ENCODE results near the gene HOOK1. TPM values are rescaled to one million over a fixed set of nuclear protein-coding genes. Genes with fewer than 3 reads are reported as not detected.

Gene HOOK1
- total and polyA plus RNA-seq, 12 donors: 3.3 to 23.9 (median 8.4) TPM

- no peaks in the 10 kb centered on the region for H3K36me3 ChIP-seq (replicated peaks in 1 of 2)
- H3K4me1 ChIP-seq (replicated peaks in 1 of 2): peaks cover 21 to 37% of the 10 kb centered on the region in 2 donors
- DNase-seq: no peak
- peak overlapping the region in 1 of 4 donors; percentile 61 for H3K4me3 ChIP-seq
- no peaks in the 10 kb centered on the region for H3K9me3 ChIP-seq (replicated peaks in 1 of 3)
- no peaks in the 10 kb centered on the region for H3K27me3 ChIP-seq
- 78 to 81% (median 80%) methylated on average over 3 of the region's 3 CpGs for WGBS, 4 donors
- intact Hi-C loops (cut with DNase I): no loop called here
- TF ChIP-seq POLR2A (IDR thresholded peaks at IDR 0.05): no peak
- TF ChIP-seq CTCF (IDR thresholded peaks at IDR 0.05): no peak
- H3K27ac ChIP-seq: no peak overlapping the region
Observed at GRCh38 chr1:59815892-59816291, 1.1 kb downstream of the HOOK1 start.

GRCh38 chr1:59816318-59816878, 1.6 kb downstream of the HOOK1 start:
- TF ChIP-seq CTCF (IDR thresholded peaks at IDR 0.05): no peak
- TF ChIP-seq POLR2A (IDR thresholded peaks at IDR 0.05): no peak
- Histone ChIP-seq H3K27me3 (no peaks in the 10 kb centered on the region), H3K9me3 (replicated peaks in 1 of 3) (no peaks in the 10 kb centered on the region), H3K4me3 (no peak overlapping the region), H3K4me1 (replicated peaks in 1 of 2) (peaks cover 21 to 37% of the 10 kb centered on the region in 2 donors), H3K36me3 (replicated peaks in 1 of 2) (no peaks in the 10 kb centered on the region), H3K27ac (no peak overlapping the region)
- intact Hi-C loops (cut with DNase I): no loop called here
- DNase-seq: no peak
- WGBS, 4 donors: 63 to 70% (median 67%) methylated on average over 5 of the region's 5 CpGs

DNA sequence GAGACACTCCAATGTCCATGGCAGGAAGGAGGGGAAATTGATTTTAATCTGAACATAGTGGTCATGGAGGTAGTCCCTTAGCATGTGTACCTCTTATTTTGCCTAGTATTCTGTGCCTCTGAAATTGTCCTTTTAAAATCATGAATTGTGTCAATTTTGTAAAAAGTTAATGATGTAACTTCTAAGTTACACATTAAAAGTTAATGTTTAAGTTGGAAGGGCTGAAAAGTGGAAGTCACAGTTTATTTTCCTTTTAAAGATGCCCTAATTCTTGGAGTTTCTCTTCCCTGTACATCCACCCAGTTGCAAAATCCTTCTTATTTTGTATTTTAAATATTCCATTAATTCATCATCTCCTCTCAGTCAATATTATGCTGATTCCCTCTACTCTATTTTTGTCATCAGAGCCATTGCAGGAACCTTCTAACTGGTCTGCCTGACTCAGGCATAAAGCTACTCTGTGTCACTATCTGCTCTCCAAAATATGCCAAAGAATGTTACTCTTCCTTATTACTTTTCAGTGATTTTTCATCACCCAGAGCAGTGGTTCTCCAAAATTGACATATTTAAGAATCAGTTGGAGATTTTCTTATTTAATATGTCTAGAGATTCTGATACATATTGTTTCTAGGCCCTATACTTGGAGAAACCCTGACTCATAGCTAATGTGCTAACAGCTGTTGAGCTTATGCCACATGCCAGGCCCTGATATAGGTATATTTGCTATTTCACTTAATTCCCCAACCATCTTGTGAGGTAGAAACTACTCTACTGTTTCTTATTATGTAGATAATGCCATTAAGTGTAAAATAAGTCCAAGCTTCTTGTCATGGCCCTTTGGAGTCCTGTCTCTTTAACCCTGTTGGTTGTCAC, 5.1 kb downstream of the HOOK1 start:
- no peaks in the 10 kb centered on the region for H3K27me3 ChIP-seq
- TF ChIP-seq CTCF (IDR thresholded peaks at IDR 0.05) (no peak), POLR2A (IDR thresholded peaks at IDR 0.05) (no peak)
- no peaks in the 10 kb centered on the region for H3K9me3 ChIP-seq (replicated peaks in 1 of 3)
- DNase-seq: no peak
- intact Hi-C loops (cut with DNase I): no loop called here
- H3K27ac ChIP-seq: no peak overlapping the region
- no peaks in the 10 kb centered on the region for H3K36me3 ChIP-seq (replicated peaks in 1 of 2)
- H3K4me3 ChIP-seq: no peak overlapping the region
- H3K4me1 ChIP-seq (replicated peaks in 1 of 2): peaks cover 16 to 30% of the 10 kb centered on the region in 2 donors

DNA sequence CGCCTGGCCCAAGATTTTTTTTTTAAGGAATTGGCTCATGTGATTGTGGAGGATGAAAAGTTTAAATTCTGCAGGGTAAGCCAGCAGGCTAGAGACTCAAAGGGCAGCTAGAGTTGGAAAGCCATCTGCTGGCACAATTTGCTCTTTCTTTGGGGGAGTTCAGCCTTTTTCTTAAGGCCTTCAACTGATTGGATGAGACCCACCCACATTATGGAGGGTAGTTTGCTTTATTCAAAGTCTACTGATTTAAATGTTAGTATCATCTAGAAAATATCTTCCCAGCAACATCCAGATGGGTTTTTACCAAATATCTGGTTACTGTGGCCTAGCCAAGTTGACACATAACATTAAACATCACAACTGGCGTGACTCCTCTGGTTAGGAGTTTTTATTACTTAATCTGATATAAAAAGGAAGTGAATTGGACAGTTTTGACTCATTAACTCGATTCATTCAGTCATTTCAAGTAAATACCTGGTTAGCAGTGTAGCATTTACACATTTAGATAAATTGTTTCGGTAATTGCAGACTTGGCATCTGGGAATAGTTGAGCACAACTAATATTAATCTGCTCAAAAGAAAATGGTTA, 12.4 kb downstream of the HOOK1 start:
- H3K27me3 ChIP-seq: no peaks in the 10 kb centered on the region
- WGBS, 4 donors: 85 to 89% (median 88%) methylated on average over 4 of the region's 4 CpGs
- no peaks in the 10 kb centered on the region for H3K9me3 ChIP-seq (replicated peaks in 1 of 3)
- intact Hi-C loops (cut with DNase I): no loop called here
- no peaks in the 10 kb centered on the region for H3K36me3 ChIP-seq (replicated peaks in 1 of 2)
- no peak for DNase-seq
- no peak overlapping the region for H3K4me3 ChIP-seq
- no peak for TF ChIP-seq CTCF (IDR thresholded peaks at IDR 0.05)
- no peak for TF ChIP-seq POLR2A (IDR thresholded peaks at IDR 0.05)
- H3K27ac ChIP-seq: no peak overlapping the region
- no peaks in the 10 kb centered on the region for H3K4me1 ChIP-seq (replicated peaks in 1 of 2)
